Activated CD4-positive, alpha-beta T cell treated with anti-CD3 and anti-CD28 coated beads for 4 hours (primary cell): Measurements from ENCODE around the gene TBC1D1.

Source experiments
- DNase-seq, 2 donors: peaks; one replicate each; pipeline ENCODE4 v3.0.0-alpha.2; 2020

Gene TBC1D1

GRCh38 chr4:38178392-38178995 lies 287.6 kb downstream of the TBC1D1 start:
- DNase-seq = no peak

- peak; percentile 66 to 75 for DNase-seq
Measured at GRCh38 chr4:38179690-38180377, 288.9 kb downstream of the TBC1D1 start.

- no peak for DNase-seq
Measured at GRCh38 chr4:38180456-38180855, 289.6 kb downstream of the TBC1D1 start.

- no peak for DNase-seq
Measured at GRCh38 chr4:38181286-38181685, 290.4 kb downstream of the TBC1D1 start.

GRCh38 chr4:38182334-38182998 lies 291.6 kb downstream of the TBC1D1 start:
- no peak for DNase-seq

GRCh38 chr4:38184404-38184803 lies 293.5 kb downstream of the TBC1D1 start:
- DNase-seq = no peak

GRCh38 chr4:38185406-38186144 lies 294.7 kb downstream of the TBC1D1 start:
- DNase-seq = no peak

GRCh38 chr4:38188136-38188535 lies 297.3 kb downstream of the TBC1D1 start:
- no peak for DNase-seq

- no peak for DNase-seq
Measured at GRCh38 chr4:38188631-38189101, 297.8 kb downstream of the TBC1D1 start.
